Testis (tissue), 2 donors: ENCODE data around the gene SNORC.

Experiments used
- CTCF ChIP-seq, 3 experiments: fragments of 450-650 bp in 2 of 3; fragments of 200-600 bp in 1 of 3; sonication (generic) in 1 of 3; IDR thresholded peaks; one replicate each; pipeline ENCODE4 v1.5.1; 2016 to 2019; ENCODE audit warnings: antibody characterized with exemption in 3 of 3, mild to moderate bottlenecking in 2 of 3, moderate library complexity in 1 of 3
- POLR2A ChIP-seq: fragments of 450-650 bp; IDR thresholded peaks from one replicate; pipeline ENCODE4 v1.6.1; 2017; ENCODE audit warnings: antibody characterized with exemption, mild to moderate bottlenecking, moderate library complexity

- TF ChIP-seq POLR2A, result no peak
- TF ChIP-seq CTCF (IDR thresholded peaks at IDR 0.05), result no peak
These were observed 21.0 kb downstream of the SNORC start for GRCh38 chr2:232890896-232891601.
